WI38 (cell line): ENCODE measurements around the gene PSMC3IP.
"Not testable (repeated sequence)": the region's sequence is repeated elsewhere in the genome, so short reads cannot be mapped to it uniquely, and the experiment has no call there.

Experiments used
- H3K4me3 ChIP-seq: 2 replicates; pipeline ENCODE4 v1.5.1; 2011; ENCODE audit warnings: low read depth, mild to moderate bottlenecking, control low read depth, low read length
- CTCF ChIP-seq: IDR thresholded peaks from 2 replicates; pipeline ENCODE4 v1.5.1; 2012; ENCODE audit warnings: low read depth, mild to moderate bottlenecking, control low read depth, low read length

PSMC3IP gene

GRCh38 chr17:42563543-42563942 lies 14.0 kb downstream of the PSMC3IP start:
- TF ChIP-seq CTCF: no peak
- peak overlapping the region; percentile 95 for H3K4me3 ChIP-seq

DNA sequence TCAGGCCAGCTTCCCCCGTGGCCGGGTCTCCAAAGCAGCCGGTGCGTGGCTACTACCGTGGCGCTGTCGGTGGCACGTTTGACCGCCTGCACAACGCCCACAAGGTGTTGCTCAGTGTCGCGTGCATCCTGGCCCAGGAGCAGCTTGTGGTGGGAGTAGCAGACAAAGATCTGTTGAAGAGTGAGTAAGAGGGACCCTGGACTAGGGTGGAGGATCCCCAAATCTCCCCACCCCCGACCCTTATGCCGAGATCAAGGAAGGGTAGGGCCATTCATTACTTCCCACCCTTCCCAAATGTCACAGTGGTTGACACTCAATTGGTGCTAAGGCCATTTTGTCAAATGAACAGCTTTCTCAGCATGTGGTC lies 14.4 kb downstream of the PSMC3IP start:
- TF ChIP-seq CTCF: no peak
- H3K4me3 ChIP-seq: peak overlapping the region; percentile 95

DNA sequence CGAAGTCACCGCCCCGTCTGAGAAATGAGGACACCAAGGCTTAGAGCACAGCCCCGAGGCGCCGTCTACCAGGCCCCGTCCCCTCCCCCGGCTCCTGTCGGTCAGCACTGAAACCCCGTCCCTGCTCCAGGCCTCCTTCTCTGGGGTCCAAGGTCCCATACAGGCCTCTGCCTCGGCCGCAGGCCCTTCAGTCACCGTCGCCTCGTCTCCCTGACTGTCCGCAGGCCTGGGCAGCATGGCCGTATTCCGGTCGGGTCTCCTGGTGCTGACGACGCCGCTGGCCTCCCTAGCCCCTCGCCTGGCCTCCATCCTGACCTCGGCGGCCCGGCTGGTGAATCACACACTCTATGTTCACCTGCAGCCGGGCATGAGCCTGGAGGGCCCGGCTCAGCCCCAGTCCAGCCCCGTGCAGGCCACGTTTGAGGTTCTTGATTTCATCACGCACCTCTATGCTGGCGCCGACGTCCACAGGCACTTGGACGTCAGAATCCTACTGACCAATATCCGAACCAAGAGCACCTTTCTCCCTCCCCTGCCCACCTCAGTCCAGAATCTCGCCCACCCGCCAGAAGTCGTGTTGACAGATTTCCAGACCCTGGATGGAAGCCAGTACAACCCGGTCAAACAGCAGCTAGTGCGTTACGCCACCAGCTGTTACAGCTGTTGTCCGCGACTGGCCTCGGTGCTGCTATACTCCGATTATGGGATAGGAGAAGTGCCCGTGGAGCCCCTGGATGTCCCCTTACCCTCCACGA lies 15.0 kb downstream of the PSMC3IP start:
- peak overlapping the region; percentile 95 for H3K4me3 ChIP-seq
- no peak for TF ChIP-seq CTCF

DNA sequence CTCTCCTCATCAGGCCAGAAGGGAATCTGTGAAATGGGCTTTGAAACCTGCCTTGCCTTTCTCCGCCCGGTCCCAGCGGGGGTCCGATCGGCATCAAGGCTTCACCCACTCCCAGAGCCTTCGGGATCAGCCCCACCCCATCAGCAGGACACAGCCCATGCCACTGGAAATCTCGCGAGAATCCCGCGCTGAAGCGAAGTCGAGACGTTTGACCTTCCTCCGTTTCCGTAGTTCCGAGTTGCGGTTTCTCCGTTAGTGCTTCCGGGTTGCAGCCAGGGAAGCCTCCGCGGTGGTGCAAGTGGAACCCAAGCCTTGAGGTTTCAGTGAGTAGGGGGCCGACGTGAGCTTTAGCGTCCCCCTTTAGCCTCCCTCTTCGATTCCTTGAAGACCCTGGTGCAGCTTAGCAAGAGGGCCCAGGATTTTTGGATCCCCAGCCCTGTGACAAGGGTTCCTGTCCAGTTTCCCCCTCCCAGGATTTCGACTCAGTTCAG lies 15.6 kb downstream of the PSMC3IP start, which contains the start of gene COASY:
COASY (plus strand) TSS at position 252 of the 491 bp plus-strand sequence. CDS start 475 bp downstream, outside the sequence.
- no peak for TF ChIP-seq CTCF
- H3K4me3 ChIP-seq: peak within 1 kb of the TSS; percentile 95

DNA sequence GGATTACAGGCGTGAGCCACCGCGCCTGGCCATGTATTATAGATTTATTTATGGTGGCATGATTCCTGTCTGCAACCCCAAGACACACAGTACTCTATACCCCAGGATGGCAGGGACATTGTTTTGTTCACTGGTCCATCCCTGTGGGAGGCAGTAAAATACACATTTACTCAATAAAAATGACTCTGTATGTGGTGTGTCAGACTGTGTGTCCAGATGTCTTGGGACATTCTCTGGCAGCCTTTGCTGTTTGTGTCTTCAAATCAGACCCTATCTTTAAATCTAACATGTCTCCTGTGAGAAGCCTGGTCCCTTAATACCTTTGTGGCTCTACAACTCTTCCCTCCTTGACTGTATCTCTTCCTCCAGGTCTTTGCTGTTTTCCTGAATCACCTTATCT lies 17.3 kb downstream of the PSMC3IP start:
- TF ChIP-seq CTCF: no peak
- no peak overlapping the region for H3K4me3 ChIP-seq

DNA sequence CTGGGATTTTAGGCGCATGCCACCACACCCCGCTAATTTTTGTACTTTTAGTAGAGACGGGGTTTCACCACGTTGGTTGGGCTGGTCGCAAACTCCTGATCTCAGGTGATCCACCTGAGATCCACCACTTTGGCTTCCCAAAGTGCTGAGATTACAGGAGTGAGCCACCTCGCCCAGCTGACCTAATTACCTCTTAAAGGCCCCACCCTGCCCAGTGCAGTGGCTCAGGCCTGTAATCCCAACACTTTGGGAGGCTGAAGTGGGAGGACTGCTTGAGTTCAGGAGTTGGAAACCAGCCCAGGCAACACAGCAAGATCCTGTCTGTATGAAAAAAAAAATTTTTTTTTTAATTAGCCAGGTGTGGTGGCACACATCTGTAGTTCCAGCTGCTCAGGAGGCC lies 18.5 kb downstream of the PSMC3IP start:
- no peak overlapping the region for H3K4me3 ChIP-seq
- no peak for TF ChIP-seq CTCF

DNA sequence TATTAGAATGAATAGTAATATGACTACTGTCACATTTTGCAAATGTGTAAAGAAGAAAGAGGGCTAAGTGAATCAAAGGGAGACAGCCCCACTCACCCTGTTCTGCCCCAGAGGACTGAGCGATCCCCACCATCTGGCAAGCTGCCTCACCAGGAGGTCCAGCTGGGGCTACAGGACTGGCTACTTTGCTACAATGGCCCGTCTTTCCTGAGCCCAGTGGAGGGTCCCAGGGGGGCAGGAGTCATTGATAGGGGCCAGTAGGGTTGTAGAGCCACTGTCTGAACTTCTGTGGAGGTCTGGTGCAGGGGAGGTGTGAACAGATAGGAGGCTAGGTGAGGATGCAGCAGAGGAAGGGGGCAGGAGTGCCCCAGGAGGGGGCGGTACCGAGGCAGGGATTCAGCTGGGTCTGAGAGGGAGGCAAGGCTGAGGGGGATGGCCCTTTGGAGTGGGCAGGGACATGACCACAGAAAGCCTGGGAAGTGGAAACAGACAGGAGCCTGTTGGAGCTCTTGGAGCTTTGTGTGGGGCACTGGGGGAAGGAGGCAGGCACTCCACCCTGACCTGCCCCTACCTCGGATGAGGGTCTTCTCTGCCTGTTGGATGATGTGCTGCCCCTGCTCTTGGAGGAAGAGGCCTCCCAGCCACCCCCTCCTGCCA lies 21.4 kb downstream of the PSMC3IP start:
- H3K4me3 ChIP-seq: not testable (repeated sequence)

More for the DNA sequence above, 21.4 kb downstream of the PSMC3IP start:
- peak; percentile 16; the same call in 1 of the 2 replicates for TF ChIP-seq CTCF
